OCI-LY3 (cell line): ENCODE measurements around the gene ATP8B4.

Experiments used
- CTCF ChIP-seq: fragments of 200-600, 300-600 bp; sonication (generic); IDR thresholded peaks from 2 replicates; pipeline ENCODE4 v1.5.1; 2014; ENCODE audit warnings: antibody characterized with exemption, low read length, low read depth
- EZH2phosphoT487 ChIP-seq: fragments of 200-600 bp; shearing (Covaris generic); IDR thresholded peaks from 2 replicates; pipeline ENCODE4 v1.6.1; 2018; ENCODE audit warnings: antibody characterized with exemption, mixed run types, low read depth

GRCh38 chr15:49855917-49856637 is 263.0 kb downstream of the ATP8B4 start:
- TF ChIP-seq CTCF (no peak), EZH2phosphoT487 (no peak)
